Chondrocyte (in vitro differentiated cells): Measurements from ENCODE around the gene RALGAPA2. TPM values are rescaled to one million over a fixed set of nuclear protein-coding genes. Genes with fewer than 3 reads are reported as not detected.

Source experiments
- DNase-seq: peaks from one replicate; pipeline ENCODE4 v3.0.0; 2021; ENCODE audit warnings: mixed read lengths, low spot score
- H3K27ac Mint-ChIP-seq: one replicate; pipeline ENCODE4 v1.8.0; 2021; ENCODE audit warnings: mild to moderate bottlenecking, moderate library complexity, mixed read lengths; ENCODE audit not compliant: unreplicated experiment
- H3K27me3 Mint-ChIP-seq: 2 replicates; pipeline ENCODE4 v1.8.0; 2021; ENCODE audit warnings: low read depth, mixed read lengths
- H3K36me3 Mint-ChIP-seq: 2 replicates; pipeline ENCODE4 v1.8.0; 2021; ENCODE audit warnings: low read depth, mixed read lengths
- H3K4me1 Mint-ChIP-seq: 2 replicates; pipeline ENCODE4 v1.8.0; 2021; ENCODE audit warnings: low read depth, mild to moderate bottlenecking, mixed read lengths
- H3K4me3 Mint-ChIP-seq: one replicate; pipeline ENCODE4 v1.8.0; 2021; ENCODE audit warnings: mild to moderate bottlenecking, moderate library complexity, mixed read lengths; ENCODE audit not compliant: unreplicated experiment
- H3K9me3 Mint-ChIP-seq: 2 replicates; pipeline ENCODE4 v1.8.0; 2021; ENCODE audit warnings: low read depth, mixed read lengths
- total RNA-seq: library from RNA; stranded (reverse); gene quantifications from 3 replicates; pipeline ENCODE4 v1.2.1, GENCODE V29; 2021
- TF ChIP-seq, protein P1 (sequence below): fragments of 200-600 bp; sonication (generic); IDR thresholded peaks from 2 replicates; pipeline ENCODE4 v1.5.0; 2021; ENCODE audit warnings: antibody characterized with exemption, mild to moderate bottlenecking, moderate library complexity

Gene RALGAPA2
- total RNA-seq, 1 donor from 2014 or later, result 9.5 TPM

- H3K4me3 Mint-ChIP-seq, result no peak overlapping the region
- no peaks in the 10 kb centered on the region for H3K9me3 Mint-ChIP-seq
- H3K36me3 Mint-ChIP-seq, result no peaks in the 10 kb centered on the region
- no peak for DNase-seq
- peaks cover 22% of the 10 kb centered on the region for H3K4me1 Mint-ChIP-seq
- no peaks in the 10 kb centered on the region for H3K27me3 Mint-ChIP-seq
- H3K27ac Mint-ChIP-seq, result no peak overlapping the region
- TF ChIP-seq, protein P1, sequence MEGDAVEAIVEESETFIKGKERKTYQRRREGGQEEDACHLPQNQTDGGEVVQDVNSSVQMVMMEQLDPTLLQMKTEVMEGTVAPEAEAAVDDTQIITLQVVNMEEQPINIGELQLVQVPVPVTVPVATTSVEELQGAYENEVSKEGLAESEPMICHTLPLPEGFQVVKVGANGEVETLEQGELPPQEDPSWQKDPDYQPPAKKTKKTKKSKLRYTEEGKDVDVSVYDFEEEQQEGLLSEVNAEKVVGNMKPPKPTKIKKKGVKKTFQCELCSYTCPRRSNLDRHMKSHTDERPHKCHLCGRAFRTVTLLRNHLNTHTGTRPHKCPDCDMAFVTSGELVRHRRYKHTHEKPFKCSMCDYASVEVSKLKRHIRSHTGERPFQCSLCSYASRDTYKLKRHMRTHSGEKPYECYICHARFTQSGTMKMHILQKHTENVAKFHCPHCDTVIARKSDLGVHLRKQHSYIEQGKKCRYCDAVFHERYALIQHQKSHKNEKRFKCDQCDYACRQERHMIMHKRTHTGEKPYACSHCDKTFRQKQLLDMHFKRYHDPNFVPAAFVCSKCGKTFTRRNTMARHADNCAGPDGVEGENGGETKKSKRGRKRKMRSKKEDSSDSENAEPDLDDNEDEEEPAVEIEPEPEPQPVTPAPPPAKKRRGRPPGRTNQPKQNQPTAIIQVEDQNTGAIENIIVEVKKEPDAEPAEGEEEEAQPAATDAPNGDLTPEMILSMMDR, result no peak
Measured at GRCh38 chr20:20699917-20700316, 12.5 kb downstream of the RALGAPA2 start.

DNA sequence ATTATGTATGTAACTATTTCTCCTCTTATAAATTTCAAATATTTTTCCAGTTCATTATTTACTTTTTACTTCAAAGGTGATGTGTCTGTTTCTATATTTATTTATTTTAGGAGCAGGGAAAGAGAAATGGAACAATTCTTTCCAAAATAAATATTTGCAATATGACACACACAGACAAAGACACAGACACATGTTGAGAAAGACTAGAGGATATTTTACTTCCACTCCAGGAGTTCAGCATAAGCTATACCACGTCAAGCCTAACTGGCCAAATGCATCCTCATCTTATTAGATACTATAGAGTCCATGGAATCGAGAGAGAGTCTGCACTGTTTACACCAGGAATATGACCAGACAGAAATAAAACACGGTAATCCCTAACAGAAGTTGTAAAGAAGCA is 13.3 kb downstream of the RALGAPA2 start:
- Mint-ChIP-seq H3K9me3 (no peaks in the 10 kb centered on the region), H3K27ac (no peak overlapping the region), H3K27me3 (no peaks in the 10 kb centered on the region), H3K36me3 (no peaks in the 10 kb centered on the region), H3K4me1 (peaks cover 22% of the 10 kb centered on the region), H3K4me3 (no peak overlapping the region)
- TF ChIP-seq, protein P1, result no peak
- no peak for DNase-seq

GRCh38 chr20:20697325-20697845 is 15.1 kb downstream of the RALGAPA2 start:
- Mint-ChIP-seq H3K4me3 (no peak overlapping the region), H3K27ac (no peak overlapping the region), H3K9me3 (no peaks in the 10 kb centered on the region), H3K27me3 (no peaks in the 10 kb centered on the region), H3K4me1 (peaks cover 22% of the 10 kb centered on the region), H3K36me3 (no peaks in the 10 kb centered on the region)
- TF ChIP-seq, protein P1, result no peak
- DNase-seq, result no peak

- H3K9me3 Mint-ChIP-seq, result no peaks in the 10 kb centered on the region
- DNase-seq, result no peak
- H3K27me3 Mint-ChIP-seq, result no peaks in the 10 kb centered on the region
- peaks cover 15% of the 10 kb centered on the region for H3K4me1 Mint-ChIP-seq
- H3K36me3 Mint-ChIP-seq, result no peaks in the 10 kb centered on the region
- no peak overlapping the region for H3K27ac Mint-ChIP-seq
- TF ChIP-seq, protein P1, result no peak
- no peak overlapping the region for H3K4me3 Mint-ChIP-seq
Measured at GRCh38 chr20:20695250-20695816, 17.1 kb downstream of the RALGAPA2 start.

DNA sequence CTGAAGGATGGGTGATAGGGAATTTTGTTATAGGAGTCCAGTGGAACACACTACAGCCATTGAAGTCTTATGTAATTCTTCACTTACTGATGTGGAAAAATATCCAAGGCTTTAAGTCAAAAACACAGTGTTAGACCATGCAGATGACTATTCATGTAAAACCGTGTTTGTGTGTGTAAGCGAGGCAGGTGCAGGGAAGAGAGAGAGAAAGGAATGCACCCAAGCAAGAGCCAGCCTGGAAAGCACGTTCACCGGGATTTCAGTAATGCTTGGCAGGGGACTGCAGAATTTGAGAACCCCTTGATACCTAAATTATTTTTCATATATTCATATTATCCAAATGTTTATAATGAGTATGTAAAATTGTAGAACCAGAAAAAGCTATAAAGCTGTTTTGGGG is 17.9 kb downstream of the RALGAPA2 start:
- no peak overlapping the region for H3K27ac Mint-ChIP-seq

More for the DNA sequence above, 17.9 kb downstream of the RALGAPA2 start:
- no peak for DNase-seq
- Mint-ChIP-seq H3K4me3 (no peak overlapping the region), H3K36me3 (no peaks in the 10 kb centered on the region), H3K4me1 (peaks cover 13% of the 10 kb centered on the region), H3K27me3 (no peaks in the 10 kb centered on the region), H3K9me3 (no peaks in the 10 kb centered on the region)
- TF ChIP-seq, protein P1, result no peak
